Natural killer cell (primary cell): Measurements from ENCODE around the gene INTS15. TPM values are rescaled to one million over a fixed set of nuclear protein-coding genes. Genes with fewer than 3 reads are reported as not detected.
A peak's percentile ranks its signal among the peaks of the same experiment; 100 is the strongest.

Experiments used
- ATAC-seq, 3 donors: fragments of 150-1000 bp in 2 of 3; fragments of 200-7000 bp in 1 of 3; cut with Tn5 transposase; 1 replicate in 1 of 3; 2 replicates in 2 of 3; pipeline ENCODE4 v1.10.0; 2021; ENCODE audit warnings: mild to moderate bottlenecking in 2 of 3, moderate library complexity in 2 of 3
- DNase-seq, 2 donors: peaks; one replicate each; pipeline versions ENCODE4 v3.0.0 to v3.0.0-alpha.2; 2013 to 2021; ENCODE audit warnings: mixed read lengths in 1 of 2
- H3K27ac ChIP-seq: one replicate; pipeline ENCODE4 v1.5.1; 2013; ENCODE audit warnings: mild to moderate bottlenecking, low read length
- H3K27me3 ChIP-seq: one replicate; pipeline ENCODE4 v1.6.1; 2013; ENCODE audit warnings: low read length; ENCODE audit not compliant: control insufficient read depth, insufficient read depth
- H3K36me3 ChIP-seq: one replicate; pipeline ENCODE4 v1.6.1; 2013; ENCODE audit warnings: low read length; ENCODE audit not compliant: control insufficient read depth, insufficient read depth
- H3K4me1 ChIP-seq: one replicate; pipeline ENCODE4 v1.6.1; 2013; ENCODE audit warnings: low read length; ENCODE audit not compliant: control insufficient read depth, insufficient read depth
- H3K4me3 ChIP-seq: one replicate; pipeline ENCODE4 v1.5.1; 2013; ENCODE audit warnings: low read length
- H3K9me3 ChIP-seq: one replicate; pipeline ENCODE4 v1.6.1; 2013; ENCODE audit warnings: low read length; ENCODE audit not compliant: control insufficient read depth, insufficient read depth
- H3K27ac Mint-ChIP-seq, 2 donors: one replicate each; pipeline ENCODE4 v1.8.0; 2022; ENCODE audit warnings: mild to moderate bottlenecking in 2 of 2, mixed read lengths in 2 of 2, moderate library complexity in 1 of 2
- H3K27me3 Mint-ChIP-seq, 2 donors: one replicate each; pipeline ENCODE4 v1.8.0; 2022; ENCODE audit warnings: low read depth in 2 of 2, mixed read lengths in 2 of 2
- H3K36me3 Mint-ChIP-seq: one replicate; pipeline ENCODE4 v1.8.0; 2022; ENCODE audit warnings: mixed read lengths
- H3K4me1 Mint-ChIP-seq, 2 donors: one replicate each; pipeline ENCODE4 v1.8.0; 2022; ENCODE audit warnings: mixed read lengths in 2 of 2
- H3K4me3 Mint-ChIP-seq: one replicate; pipeline ENCODE4 v1.8.0; 2022; ENCODE audit warnings: mild to moderate bottlenecking, moderate library complexity, mixed read lengths
- H3K9me3 Mint-ChIP-seq, 2 donors: one replicate each; pipeline ENCODE4 v1.8.0; 2022; ENCODE audit warnings: mixed read lengths in 2 of 2
- WGBS: methylation state at CpG from one replicate; pipeline ENCODE4 v1.1.7; 2013; ENCODE audit warnings: missing lambda C conversion rate; ENCODE audit not compliant: insufficient coverage; 5-methylcytosine and 5-hydroxymethylcytosine counted together
- intact Hi-C: fragments of 100-400 bp; cut with micrococcal nuclease; formaldehyde crosslinking; loops from one replicate; pipeline ENCODE4 v1.14.2; 2022
- total RNA-seq, 4 donors: library from RNA; stranded (reverse); fragments of 120-200 nt in 1 of 4; gene quantifications; one replicate each; pipeline versions ENCODE4 v1.2.3 to v1.2.4, GENCODE V29; 2013 to 2022
- TF ChIP-seq, protein P1 (sequence below): fragments of 200-600 bp; IDR thresholded peaks from one replicate; pipeline ENCODE4 v1.8.0; 2022; ENCODE audit warnings: antibody characterized with exemption

INTS15 gene
- total RNA-seq, 3 donors from 2014 or later (not counting 1 experiment from before 2014, with no cell fraction given), result 47.5 to 70.1 (median 60.7) TPM

DNA sequence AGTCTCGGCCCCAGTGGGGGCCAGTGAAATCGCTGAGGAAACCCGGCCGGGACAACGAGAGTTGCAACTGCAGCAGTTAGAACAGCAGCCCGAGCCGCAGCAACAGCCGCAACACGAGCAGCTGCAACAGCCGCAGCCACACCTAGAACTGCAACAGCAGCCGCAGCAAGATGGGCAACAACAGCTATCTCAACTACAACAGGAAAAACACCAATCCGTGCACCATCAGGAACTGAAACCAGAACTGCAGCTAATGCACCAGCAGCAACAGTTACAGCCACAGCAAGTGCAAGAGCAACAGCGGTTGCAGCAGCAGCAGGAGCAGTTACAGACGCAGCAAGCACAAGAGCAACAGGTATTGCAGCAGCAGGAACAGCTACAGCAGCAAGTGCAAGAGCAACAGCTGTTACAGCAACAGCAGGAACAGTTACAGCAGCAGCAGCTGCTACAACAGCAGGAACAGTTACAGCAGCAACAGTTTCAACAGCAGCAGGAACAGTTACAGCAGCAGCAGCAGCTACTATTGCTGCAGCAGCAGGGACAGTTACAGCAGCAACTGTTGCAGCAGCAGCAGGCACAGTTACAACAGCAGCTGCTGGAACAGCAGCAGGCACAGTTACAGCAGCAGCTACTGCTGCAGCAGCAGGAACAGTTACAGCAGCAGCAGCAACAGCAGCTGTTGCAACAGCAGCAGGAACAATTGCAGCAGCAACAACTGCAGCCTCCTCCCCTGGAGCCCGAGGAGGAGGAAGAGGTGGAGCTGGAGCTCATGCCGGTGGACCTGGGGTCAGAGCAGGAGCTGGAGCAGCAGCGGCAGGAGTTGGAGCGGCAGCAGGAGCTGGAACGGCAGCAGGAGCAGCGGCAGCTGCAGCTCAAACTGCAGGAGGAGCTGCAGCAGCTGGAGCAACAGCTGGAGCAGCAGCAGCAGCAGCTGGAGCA is 31.6 kb downstream of the INTS15 start:
- peaks cover 58% of the 10 kb centered on the region for H3K4me1 ChIP-seq
- H3K9me3 ChIP-seq, result no peaks in the 10 kb centered on the region
- Mint-ChIP-seq H3K36me3 (peaks cover 7% of the 10 kb centered on the region), H3K4me3 (peak overlapping the region; percentile 55), H3K27me3 (no peaks in the 10 kb centered on the region), H3K9me3 (no peaks in the 10 kb centered on the region), H3K27ac (no peak overlapping the region), H3K4me1 (peaks cover 38 to 39% of the 10 kb centered on the region in 2 donors)
- no peak for ATAC-seq
- 79% methylated on average over 20 of the region's 20 CpGs for WGBS
- no peaks in the 10 kb centered on the region for H3K27me3 ChIP-seq
- TF ChIP-seq, protein P1, sequence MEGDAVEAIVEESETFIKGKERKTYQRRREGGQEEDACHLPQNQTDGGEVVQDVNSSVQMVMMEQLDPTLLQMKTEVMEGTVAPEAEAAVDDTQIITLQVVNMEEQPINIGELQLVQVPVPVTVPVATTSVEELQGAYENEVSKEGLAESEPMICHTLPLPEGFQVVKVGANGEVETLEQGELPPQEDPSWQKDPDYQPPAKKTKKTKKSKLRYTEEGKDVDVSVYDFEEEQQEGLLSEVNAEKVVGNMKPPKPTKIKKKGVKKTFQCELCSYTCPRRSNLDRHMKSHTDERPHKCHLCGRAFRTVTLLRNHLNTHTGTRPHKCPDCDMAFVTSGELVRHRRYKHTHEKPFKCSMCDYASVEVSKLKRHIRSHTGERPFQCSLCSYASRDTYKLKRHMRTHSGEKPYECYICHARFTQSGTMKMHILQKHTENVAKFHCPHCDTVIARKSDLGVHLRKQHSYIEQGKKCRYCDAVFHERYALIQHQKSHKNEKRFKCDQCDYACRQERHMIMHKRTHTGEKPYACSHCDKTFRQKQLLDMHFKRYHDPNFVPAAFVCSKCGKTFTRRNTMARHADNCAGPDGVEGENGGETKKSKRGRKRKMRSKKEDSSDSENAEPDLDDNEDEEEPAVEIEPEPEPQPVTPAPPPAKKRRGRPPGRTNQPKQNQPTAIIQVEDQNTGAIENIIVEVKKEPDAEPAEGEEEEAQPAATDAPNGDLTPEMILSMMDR, result no peak
- H3K4me3 ChIP-seq, result no peak overlapping the region
- no peak overlapping the region for H3K27ac ChIP-seq
- DNase-seq, result peak in 1 of 2 donors; percentile 37
- intact Hi-C loops, result no loop called here
- peaks cover 4% of the 10 kb centered on the region for H3K36me3 ChIP-seq

DNA sequence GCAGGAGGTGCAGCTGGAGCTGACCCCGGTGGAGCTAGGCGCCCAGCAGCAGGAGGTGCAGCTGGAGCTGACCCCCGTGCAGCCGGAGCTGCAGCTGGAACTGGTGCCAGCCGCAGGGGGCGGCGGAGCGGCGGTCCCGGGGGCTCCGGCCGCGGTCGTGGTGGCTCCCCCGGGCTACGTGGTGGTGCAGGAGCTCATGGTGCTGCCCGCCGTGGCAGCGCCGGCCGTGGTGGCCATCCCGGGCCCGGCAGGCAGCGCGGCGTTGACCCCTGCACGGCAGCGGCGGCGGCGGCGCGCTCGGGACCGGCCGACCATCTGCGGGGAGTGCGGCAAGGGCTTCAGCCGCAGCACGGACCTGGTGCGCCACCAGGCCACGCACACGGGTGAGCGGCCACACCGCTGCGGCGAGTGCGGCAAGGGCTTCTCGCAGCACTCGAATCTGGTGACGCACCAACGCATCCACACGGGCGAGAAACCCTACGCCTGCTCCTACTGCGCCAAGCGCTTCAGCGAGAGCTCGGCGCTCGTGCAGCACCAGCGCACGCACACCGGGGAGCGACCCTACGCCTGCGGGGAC is 32.4 kb downstream of the INTS15 start:
- Histone ChIP-seq H3K36me3 (peaks cover 4% of the 10 kb centered on the region), H3K9me3 (no peaks in the 10 kb centered on the region), H3K4me1 (peaks cover 51% of the 10 kb centered on the region), H3K4me3 (no peak overlapping the region), H3K27ac (no peak overlapping the region), H3K27me3 (no peaks in the 10 kb centered on the region)
- Mint-ChIP-seq H3K4me1 (peaks cover 38 to 39% of the 10 kb centered on the region in 2 donors), H3K27ac (no peak overlapping the region), H3K27me3 (no peaks in the 10 kb centered on the region), H3K9me3 (no peaks in the 10 kb centered on the region), H3K4me3 (no peak overlapping the region), H3K36me3 (peaks cover 7% of the 10 kb centered on the region)
- intact Hi-C loops, result no loop called here
- DNase-seq (no peak), ATAC-seq (no peak)
- 97% methylated on average over 67 of the region's 67 CpGs for WGBS
- TF ChIP-seq, protein P1, result no peak

DNA sequence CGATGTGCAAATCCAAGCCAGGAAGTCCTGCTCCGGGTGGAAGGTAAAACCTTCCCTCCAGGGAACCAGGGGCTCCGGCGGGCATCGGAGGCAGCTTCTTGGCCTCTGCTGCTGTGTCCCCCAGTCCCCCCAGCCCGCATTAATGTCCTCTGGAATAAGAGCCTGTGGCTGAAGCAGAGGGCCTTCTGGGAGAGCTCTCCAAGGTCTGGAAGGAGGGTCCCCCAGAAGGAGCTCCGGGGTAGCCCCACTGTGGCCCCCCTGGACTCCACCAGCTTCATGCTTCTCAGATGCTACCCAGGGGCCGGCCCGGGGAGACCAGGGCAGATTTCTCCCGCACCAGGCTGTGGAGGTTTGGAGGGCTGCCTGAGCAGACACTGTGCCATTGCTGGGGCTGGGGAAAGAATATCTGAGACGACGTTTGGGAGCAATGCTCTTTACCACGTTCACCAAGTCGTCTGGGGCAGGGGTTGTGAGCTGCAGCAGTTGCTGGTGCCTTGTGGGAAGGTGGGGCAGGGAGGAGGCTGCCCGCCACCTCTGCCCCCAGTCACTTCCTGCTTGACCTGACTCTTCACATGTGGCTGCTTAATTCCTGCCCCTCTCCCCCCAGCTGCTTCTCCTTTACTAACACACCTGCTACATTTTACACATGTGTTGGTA is 33.9 kb downstream of the INTS15 start:
- TF ChIP-seq, protein P1, result no peak
- Mint-ChIP-seq H3K27ac (peak overlapping the region; percentile 70 to 74), H3K4me3 (peak overlapping the region; percentile 83), H3K4me1 (peaks cover 34 to 38% of the 10 kb centered on the region in 2 donors), H3K9me3 (no peaks in the 10 kb centered on the region), H3K36me3 (peaks cover 7% of the 10 kb centered on the region), H3K27me3 (no peaks in the 10 kb centered on the region)
- peak; percentile 72 to 90 (median 76) for ATAC-seq
- 54% methylated on average over 15 of the region's 15 CpGs for WGBS
- peaks cover 50% of the 10 kb centered on the region for H3K4me1 ChIP-seq
- H3K27me3 ChIP-seq, result no peaks in the 10 kb centered on the region
- H3K27ac ChIP-seq, result peak overlapping the region; percentile 62
- no peaks in the 10 kb centered on the region for H3K9me3 ChIP-seq
- peaks cover 4% of the 10 kb centered on the region for H3K36me3 ChIP-seq
- intact Hi-C loops, result no loop called here
- no peak overlapping the region for H3K4me3 ChIP-seq
- peak in 1 of 2 donors; percentile 56 for DNase-seq
